H1 (cell line): ENCODE results near the gene CR2. TPM values are rescaled to one million over a fixed set of nuclear protein-coding genes. Genes with fewer than 3 reads are reported as not detected.

Experiments
- CTCF ChIA-PET: fragments of 300-600 bp; sonication (Branson Sonifier 250); formaldehyde crosslinking; loops from one replicate; lab custom pipeline; 2021; ENCODE audit not compliant: partially characterized antibody; lab: Charles Lee
- POLR2A ChIA-PET: fragments of 300-600 bp; sonication (Branson Sonifier 250); formaldehyde crosslinking; loops from one replicate; lab custom pipeline; 2021; ENCODE audit warnings: inconsistent platforms; ENCODE audit not compliant: partially characterized antibody; lab: Charles Lee
- DNase-seq, 2 experiments: peaks; one replicate each; pipeline versions ENCODE4 v3.0.0 to v3.0.0-alpha.2; 2010 to 2022; ENCODE audit warnings: low spot score in 2 of 2, low read depth in 1 of 2, mixed read lengths in 1 of 2
- FAIRE-seq: peaks from 2 replicates; lab custom pipeline; 2011; peaks lifted over from hg19 to GRCh38; lab: Jason Lieb, UNC
- H2AFZ ChIP-seq: 2 replicates; pipeline ENCODE4 v1.8.1; 2012; ENCODE audit warnings: low read length, inconsistent platforms
- H2AK5ac ChIP-seq: 2 replicates; pipeline ENCODE4 v1.6.1; 2013; ENCODE audit warnings: low read depth, low read length
- H2BK120ac ChIP-seq: replicated peaks from 2 replicates; pipeline ENCODE3; 2013; ENCODE audit warnings: low read depth, low read length, inconsistent platforms
- H2BK12ac ChIP-seq: 2 replicates; pipeline ENCODE4 v1.6.1; 2013; ENCODE audit warnings: low read depth, low read length
- H2BK15ac ChIP-seq: 2 replicates; pipeline ENCODE4 v1.6.1; 2013; ENCODE audit warnings: low read length
- H2BK20ac ChIP-seq: 2 replicates; pipeline ENCODE4 v1.6.1; 2013; ENCODE audit warnings: low read length
- H2BK5ac ChIP-seq: 2 replicates; pipeline ENCODE4 v1.6.1; 2013; ENCODE audit warnings: low read depth, low read length
- H3K14ac ChIP-seq: 2 replicates; pipeline ENCODE4 v1.6.1; 2013; ENCODE audit warnings: inconsistent platforms; ENCODE audit not compliant: insufficient read length
- H3K18ac ChIP-seq: 2 replicates; pipeline ENCODE4 v1.6.1; 2013; ENCODE audit warnings: low read length; ENCODE audit errors: extremely low read depth
- H3K23ac ChIP-seq: 2 replicates; pipeline ENCODE4 v1.6.1; 2013; ENCODE audit warnings: inconsistent platforms; ENCODE audit not compliant: insufficient read length
- H3K23me2 ChIP-seq: 2 replicates; pipeline ENCODE4 v1.6.1; 2013; ENCODE audit warnings: low read depth, low read length
- H3K27ac ChIP-seq: 2 replicates; pipeline ENCODE4 v1.6.1; 2011; ENCODE audit warnings: low read depth, low read length, inconsistent platforms
- H3K27me3 ChIP-seq, 4 experiments: replicated peaks in 1 of 4; 1 replicate in 1 of 4; 2 replicates in 3 of 4; pipeline versions ENCODE4 v1.6.1 to v1.8.1; 2011 to 2013; ENCODE audit warnings: low read length in 3 of 4, mild to moderate bottlenecking in 3 of 4, inconsistent platforms in 2 of 4, mixed read lengths in 2 of 4, moderate library complexity in 1 of 4; ENCODE audit not compliant: control insufficient read depth in 3 of 4, insufficient read depth in 3 of 4; ENCODE audit errors: extremely low read depth in 1 of 4
- H3K36me3 ChIP-seq, 4 experiments: 2 replicates each; pipeline versions ENCODE4 v1.6.1 to v1.8.1; 2011 to 2013; ENCODE audit warnings: mild to moderate bottlenecking in 4 of 4, low read length in 3 of 4, moderate library complexity in 2 of 4, control low read depth in 1 of 4, inconsistent platforms in 1 of 4; ENCODE audit not compliant: insufficient read depth in 4 of 4, control insufficient read depth in 2 of 4
- H3K4ac ChIP-seq: replicated peaks from 2 replicates; pipeline ENCODE3; 2013; ENCODE audit warnings: low read length, low read depth, mixed read lengths, inconsistent platforms; ENCODE audit not compliant: insufficient read length
- H3K4me1 ChIP-seq, 4 experiments: replicated peaks in 1 of 4; 1 replicate in 1 of 4; 2 replicates in 3 of 4; pipeline versions ENCODE4 v1.6.1 to v1.8.1; 2011 to 2013; ENCODE audit warnings: low read length in 3 of 4, inconsistent platforms in 2 of 4, mixed read lengths in 1 of 4; ENCODE audit not compliant: insufficient read depth in 4 of 4, control insufficient read depth in 3 of 4
- H3K4me2 ChIP-seq, 2 experiments: 2 replicates each; pipeline versions ENCODE4 v1.6.1 to v1.8.1; 2011 to 2013; ENCODE audit warnings: low read depth in 2 of 2, low read length in 2 of 2, control low read depth in 1 of 2, inconsistent platforms in 1 of 2, mild to moderate bottlenecking in 1 of 2; ENCODE audit not compliant: insufficient read depth in 1 of 2
- H3K4me3 ChIP-seq, 4 experiments: fragments of 200-600, 300-600 bp in 1 of 4; sonication (generic), shearing (Covaris generic), sonication (Bioruptor Twin) in 1 of 4; 2 replicates each; pipeline versions ENCODE4 v1.5.1 to v1.8.1; 2011 to 2016; ENCODE audit warnings: low read length in 4 of 4, low read depth in 3 of 4, control low read depth in 2 of 4, inconsistent platforms in 2 of 4, mild to moderate bottlenecking in 2 of 4, mixed read lengths in 1 of 4, moderate library complexity in 1 of 4; ENCODE audit not compliant: insufficient read depth in 2 of 4; ENCODE audit errors: extremely low read depth in 1 of 4
- H3K56ac ChIP-seq: replicated peaks from 2 replicates; pipeline ENCODE3; 2013; ENCODE audit warnings: low read depth, mild to moderate bottlenecking, mixed read lengths, low read length, inconsistent platforms; ENCODE audit not compliant: insufficient read length
- H3K79me1 ChIP-seq: 2 replicates; pipeline ENCODE4 v1.6.1; 2013; ENCODE audit warnings: low read depth, low read length, control low read depth
- H3K79me2 ChIP-seq, 2 experiments: 2 replicates each; pipeline versions ENCODE4 v1.6.1 to v1.8.1; 2012 to 2013; ENCODE audit warnings: low read length in 2 of 2, mild to moderate bottlenecking in 2 of 2, inconsistent platforms in 1 of 2; ENCODE audit not compliant: insufficient read depth in 2 of 2, control insufficient read depth in 1 of 2
- H3K9ac ChIP-seq, 4 experiments: replicated peaks in 1 of 4; 1 replicate in 1 of 4; 2 replicates in 3 of 4; pipeline versions ENCODE4 v1.6.1 to v1.8.1; 2011 to 2013; ENCODE audit warnings: low read depth in 3 of 4, low read length in 3 of 4, control low read depth in 2 of 4, mild to moderate bottlenecking in 2 of 4, moderate library complexity in 2 of 4, inconsistent platforms in 1 of 4; ENCODE audit errors: extremely low read depth in 1 of 4
- H3K9me3 ChIP-seq, 2 experiments: 2 replicates each; pipeline versions ENCODE4 v1.6.1 to v1.8.1; 2012 to 2013; ENCODE audit warnings: mild to moderate bottlenecking in 2 of 2, moderate library complexity in 2 of 2, control low read depth in 1 of 2, inconsistent platforms in 1 of 2, low read depth in 1 of 2, low read length in 1 of 2, mixed read lengths in 1 of 2; ENCODE audit not compliant: insufficient read depth in 2 of 2
- H4K20me1 ChIP-seq, 2 experiments: replicated peaks in 1 of 2; 2 replicates each; pipeline versions ENCODE3 to v1.8.1; 2011 to 2013; ENCODE audit warnings: inconsistent platforms in 2 of 2, low read length in 2 of 2, mild to moderate bottlenecking in 1 of 2; ENCODE audit not compliant: insufficient read depth in 2 of 2, control insufficient read depth in 1 of 2
- H4K5ac ChIP-seq: 2 replicates; pipeline ENCODE4 v1.6.1; 2013; ENCODE audit warnings: low read length, low read depth, mixed read lengths, inconsistent platforms; ENCODE audit not compliant: insufficient read length
- H4K8ac ChIP-seq: 2 replicates; pipeline ENCODE4 v1.8.0; 2013; ENCODE audit warnings: mild to moderate bottlenecking, moderate library complexity, low read length, inconsistent platforms; ENCODE audit not compliant: insufficient read depth; ENCODE audit errors: extremely low read depth
- H4K91ac ChIP-seq: replicated peaks from 2 replicates; pipeline ENCODE3; 2013; ENCODE audit warnings: low read length, mixed read lengths, inconsistent platforms; ENCODE audit not compliant: insufficient read length
- BACH1 ChIP-seq: IDR thresholded peaks from 2 replicates; pipeline ENCODE4 v1.6.1; 2012; ENCODE audit warnings: low read length, improper control_type of control experiment
- CBX8 ChIP-seq: fragments of 300-800, 300-1000 bp; sonication (generic); IDR thresholded peaks from 2 replicates; pipeline ENCODE4 v1.7.1; 2016; ENCODE audit warnings: low read depth, low read length, borderline replicate concordance
- EZH2 ChIP-seq: fragments of 200-600 bp; sonication (generic); IDR thresholded peaks from 2 replicates; pipeline ENCODE4 v1.7.1; 2012; ENCODE audit warnings: low read depth, mild to moderate bottlenecking, moderate library complexity, low read length, inconsistent platforms; ENCODE audit not compliant: severe bottlenecking
- POLR2A ChIP-seq, 2 experiments: IDR thresholded peaks; 1 replicate in 1 of 2; 2 replicates in 1 of 2; pipeline ENCODE4 v1.6.1; 2011; ENCODE audit warnings: low read depth in 2 of 2, low read length in 2 of 2, mild to moderate bottlenecking in 2 of 2; ENCODE audit errors: control extremely low read depth in 1 of 2
- WGBS, 2 experiments: shearing (Covaris generic) in 1 of 2; methylation state at CpG; one replicate each; pipeline versions ENCODE4 v1.1.6 to v1.1.7; 2013 to 2015; ENCODE audit warnings: low lambda C conversion rate in 2 of 2, mixed read lengths in 2 of 2, inconsistent platforms in 1 of 2, low coverage in 1 of 2, missing lambda C conversion rate in 1 of 2; ENCODE audit not compliant: insufficient replicate concordance in 2 of 2, insufficient coverage in 1 of 2, insufficient read length in 1 of 2; ENCODE audit errors: extremely low coverage in 1 of 2, missing lambda C conversion rate in 1 of 2; 5-methylcytosine and 5-hydroxymethylcytosine counted together
- polyA plus RNA-seq, 7 experiments: library from polyadenylated mRNA; depleted of rRNA in 3 of 7; stranded (reverse) in 5 of 7; unstranded in 2 of 7; fragments of >200 nt in 5 of 7; fragments of 200-250 nt in 2 of 7; gene quantifications; 1 replicate in 5 of 7; 2 replicates in 1 of 7; 4 replicates in 1 of 7; pipeline versions ENCODE4 v1.2.1 to v1.2.3, GENCODE V29; 2011 to 2013; ENCODE audit warnings: missing spikeins in 2 of 7, mixed read lengths in 2 of 7
- total RNA-seq: library from RNA; stranded (reverse); fragmentation: NEBNext Ultra II Directional; extraction: Animal tissue kit (Norgen Biotek cat#: 25700); gene quantifications from 2 replicates; pipeline ENCODE4 v1.2.1, GENCODE V29; 2021
- TF ChIP-seq, protein P1 (sequence below): IDR thresholded peaks from 2 replicates; pipeline ENCODE4 v1.6.1; 2011; ENCODE audit warnings: low read length, improper control_type of control experiment

The CR2 gene
- total and polyA plus RNA-seq, 2 of the 8 experiments (the other 6 are each of a cell fraction or from before 2014, with no cell fraction given): 1.7 to 3.0 TPM

DNA sequence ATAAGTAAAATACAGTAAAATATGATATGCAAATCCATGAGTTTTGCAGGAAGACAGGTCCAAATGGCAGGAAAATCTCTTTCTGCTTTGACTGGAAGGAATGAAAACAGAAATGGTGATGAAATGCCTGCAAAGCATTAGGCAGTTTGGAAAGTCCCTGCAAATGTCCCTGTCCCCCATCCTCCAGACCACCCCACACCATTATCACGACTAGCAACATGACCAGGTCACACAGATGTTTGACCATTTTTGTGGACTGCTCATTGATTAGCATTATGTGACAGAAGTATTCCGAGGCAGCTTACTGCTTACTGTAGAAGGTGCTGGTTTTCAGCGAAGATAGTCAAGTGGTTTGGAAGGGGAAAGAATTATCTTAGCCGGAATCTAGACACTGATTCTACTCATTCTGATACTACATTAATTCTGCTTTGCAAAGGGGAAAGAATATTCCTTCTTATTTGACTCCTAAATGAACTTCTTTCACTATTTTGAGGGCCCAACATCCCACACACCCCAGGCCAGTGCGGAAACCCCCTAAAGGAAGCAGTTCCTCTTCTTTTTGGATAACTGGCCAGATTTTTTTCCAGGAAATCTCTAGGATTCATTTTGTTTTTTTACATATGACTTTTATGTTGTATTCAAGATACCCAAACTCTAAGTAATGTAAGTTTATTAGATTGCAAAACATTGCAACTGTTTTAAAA is 9.5 kb upstream of the CR2 start:
- no peaks in the 10 kb centered on the region for H3K27me3 ChIP-seq
- no peak overlapping the region for H2AK5ac ChIP-seq
- no peak overlapping the region for H2BK120ac ChIP-seq
- H4K20me1 ChIP-seq: no peaks in the 10 kb centered on the region
- H3K56ac ChIP-seq: no peak overlapping the region
- POLR2A ChIA-PET: interaction anchor here (1.1 kb wide), 1 partner anchor 9 kb away, joined by 5 read pairs; the partner anchor contains the start of gene CR2
- no peaks in the 10 kb centered on the region for H3K9me3 ChIP-seq
- H3K14ac ChIP-seq: no peak overlapping the region
- TF ChIP-seq EZH2 (no peak), CBX8 (no peak), BACH1 (no peak), POLR2A (IDR thresholded peaks at IDR 0.05; ENCODE audit: control extremely low read depth in 1 of 2, low read depth in 2 of 2, low read length in 2 of 2) (no peak)
- TF ChIP-seq, protein P1, sequence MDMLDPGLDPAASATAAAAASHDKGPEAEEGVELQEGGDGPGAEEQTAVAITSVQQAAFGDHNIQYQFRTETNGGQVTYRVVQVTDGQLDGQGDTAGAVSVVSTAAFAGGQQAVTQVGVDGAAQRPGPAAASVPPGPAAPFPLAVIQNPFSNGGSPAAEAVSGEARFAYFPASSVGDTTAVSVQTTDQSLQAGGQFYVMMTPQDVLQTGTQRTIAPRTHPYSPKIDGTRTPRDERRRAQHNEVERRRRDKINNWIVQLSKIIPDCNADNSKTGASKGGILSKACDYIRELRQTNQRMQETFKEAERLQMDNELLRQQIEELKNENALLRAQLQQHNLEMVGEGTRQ: no peak
- TF ChIP-seq, all 59 proteins: peak for 0
- H3K18ac ChIP-seq: no peak overlapping the region
- H3K4me1 ChIP-seq: no peaks in the 10 kb centered on the region
- H3K27ac ChIP-seq: no peak overlapping the region
- FAIRE-seq (no peak), DNase-seq (no peak)
- no peak overlapping the region for H3K9ac ChIP-seq
- H3K36me3 ChIP-seq: no peaks in the 10 kb centered on the region
- H3K23ac ChIP-seq: no peak overlapping the region
- H4K8ac ChIP-seq: no peak overlapping the region
- H2BK15ac ChIP-seq: no peak overlapping the region
- H3K79me1 ChIP-seq: no peaks in the 10 kb centered on the region
- H2BK5ac ChIP-seq: no peak overlapping the region
- H3K23me2 ChIP-seq: no peaks in the 10 kb centered on the region
- no peak overlapping the region for H4K91ac ChIP-seq
- H2AFZ ChIP-seq: peak overlapping the region; percentile 91; the same call in 1 of the 2 replicates
- 86% methylated on average over 5 of the region's 5 CpGs; no CpG with 5 or more reads in 1 of the 2 experiments for WGBS, 2 experiments
- no peaks in the 10 kb centered on the region for H3K79me2 ChIP-seq
- H3K4me3 ChIP-seq: no peak overlapping the region
- no peak overlapping the region for H2BK20ac ChIP-seq
- CTCF ChIA-PET: no interaction called here
- no peak overlapping the region for H4K5ac ChIP-seq
- no peak overlapping the region for H3K4me2 ChIP-seq
- no peak overlapping the region for H3K4ac ChIP-seq
- H2BK12ac ChIP-seq: no peak overlapping the region
